Measurements from ENCODE around the gene TRMT2A.
A peak's percentile ranks its signal among the peaks of the same experiment; 100 is the strongest.

TRMT2A gene

GRCh38 chr22:20135265-20135664 is 18.2 kb upstream of the TRMT2A start:
- Histone ChIP-seq H3K4me1 (no peaks in the 10 kb centered on the region), H3K9me3 (no peaks in the 10 kb centered on the region), H3K4me3 (no peak overlapping the region), H3K36me3 (replicated peaks) (no peaks in the 10 kb centered on the region), H3K27me3 (ENCODE audit: low read depth) (no peaks in the 10 kb centered on the region)
- no peak for DNase-seq (ENCODE audit: low spot score in 2 of 2)
- in situ Hi-C loops (cut with MboI; ENCODE audit: low sequenced_read_pairs): no loop called here

DNA sequence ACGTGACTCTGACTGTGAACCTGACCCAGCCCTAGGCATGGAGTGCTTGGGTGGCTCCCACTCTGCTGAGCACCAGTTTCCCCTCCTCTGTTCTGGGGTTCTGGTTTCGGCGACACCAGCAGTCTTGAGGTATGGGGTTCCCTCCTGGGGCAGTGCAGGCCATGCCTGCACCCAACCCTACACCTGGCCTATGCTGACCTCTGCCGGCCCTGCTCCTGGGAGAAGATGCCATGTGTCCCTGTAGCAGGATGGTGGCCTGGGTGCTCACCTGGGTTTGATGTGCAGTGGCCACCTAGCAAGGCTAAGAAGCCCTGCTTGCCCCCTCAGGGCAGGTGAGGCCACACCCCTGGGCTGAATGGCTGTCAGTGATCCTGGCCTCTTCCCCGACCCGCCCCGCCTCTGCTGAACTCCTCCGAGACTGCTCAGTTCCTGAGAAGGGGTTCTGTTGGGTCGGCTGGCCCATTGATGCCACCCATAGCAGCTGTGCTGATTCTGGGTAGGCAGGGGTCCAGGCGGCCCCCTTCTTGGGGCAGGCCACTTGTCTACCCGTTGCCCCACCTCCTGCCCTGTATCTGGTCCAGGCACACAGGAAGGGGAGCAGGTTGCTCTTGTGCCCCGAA is 17.0 kb upstream of the TRMT2A start:
- no peak for DNase-seq (ENCODE audit: low spot score in 2 of 2)
- Histone ChIP-seq H3K4me3 (no peak overlapping the region), H3K4me1 (no peaks in the 10 kb centered on the region), H3K36me3 (replicated peaks) (no peaks in the 10 kb centered on the region), H3K27me3 (ENCODE audit: low read depth) (no peaks in the 10 kb centered on the region), H3K9me3 (no peaks in the 10 kb centered on the region)
- in situ Hi-C loops (cut with MboI; ENCODE audit: low sequenced_read_pairs): no loop called here

DNA sequence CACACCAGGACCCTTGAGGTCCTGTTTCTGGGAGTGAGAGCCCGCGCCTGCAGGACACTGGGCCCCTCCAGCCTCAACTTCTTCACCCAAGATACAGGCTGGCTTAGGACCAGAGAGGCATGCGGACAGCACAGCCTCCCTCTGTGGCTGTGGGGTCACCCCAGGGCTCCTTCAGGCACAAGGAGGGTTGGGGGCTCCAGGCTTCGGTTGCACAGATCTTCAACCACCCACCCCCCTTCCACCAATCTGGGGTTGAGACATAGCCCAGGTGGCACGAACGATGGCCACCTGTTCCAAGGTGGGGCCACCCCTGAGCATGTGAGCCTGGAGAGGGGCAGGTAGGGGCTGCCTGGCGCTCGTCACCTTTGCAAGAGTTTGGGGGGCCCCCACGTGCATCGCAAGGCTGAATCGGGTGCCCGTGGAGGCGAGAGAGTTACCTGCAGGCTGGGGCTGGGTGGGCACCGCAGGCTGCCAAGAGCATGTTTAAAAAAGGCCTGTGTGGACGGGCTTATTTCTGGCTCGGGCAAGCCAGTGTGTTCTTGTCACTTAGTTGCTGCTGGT is 15.7 kb upstream of the TRMT2A start:
- H3K27me3 ChIP-seq (ENCODE audit: low read depth): no peaks in the 10 kb centered on the region
- H3K36me3 ChIP-seq (replicated peaks): peaks cover under 1% of the 10 kb centered on the region
- H3K4me3 ChIP-seq: peak overlapping the region; percentile 61
- H3K4me1 ChIP-seq: no peaks in the 10 kb centered on the region
- no peak for DNase-seq (ENCODE audit: low spot score in 2 of 2)
- H3K9me3 ChIP-seq: no peaks in the 10 kb centered on the region
- in situ Hi-C loops (cut with MboI; ENCODE audit: low sequenced_read_pairs): no loop called here

DNA sequence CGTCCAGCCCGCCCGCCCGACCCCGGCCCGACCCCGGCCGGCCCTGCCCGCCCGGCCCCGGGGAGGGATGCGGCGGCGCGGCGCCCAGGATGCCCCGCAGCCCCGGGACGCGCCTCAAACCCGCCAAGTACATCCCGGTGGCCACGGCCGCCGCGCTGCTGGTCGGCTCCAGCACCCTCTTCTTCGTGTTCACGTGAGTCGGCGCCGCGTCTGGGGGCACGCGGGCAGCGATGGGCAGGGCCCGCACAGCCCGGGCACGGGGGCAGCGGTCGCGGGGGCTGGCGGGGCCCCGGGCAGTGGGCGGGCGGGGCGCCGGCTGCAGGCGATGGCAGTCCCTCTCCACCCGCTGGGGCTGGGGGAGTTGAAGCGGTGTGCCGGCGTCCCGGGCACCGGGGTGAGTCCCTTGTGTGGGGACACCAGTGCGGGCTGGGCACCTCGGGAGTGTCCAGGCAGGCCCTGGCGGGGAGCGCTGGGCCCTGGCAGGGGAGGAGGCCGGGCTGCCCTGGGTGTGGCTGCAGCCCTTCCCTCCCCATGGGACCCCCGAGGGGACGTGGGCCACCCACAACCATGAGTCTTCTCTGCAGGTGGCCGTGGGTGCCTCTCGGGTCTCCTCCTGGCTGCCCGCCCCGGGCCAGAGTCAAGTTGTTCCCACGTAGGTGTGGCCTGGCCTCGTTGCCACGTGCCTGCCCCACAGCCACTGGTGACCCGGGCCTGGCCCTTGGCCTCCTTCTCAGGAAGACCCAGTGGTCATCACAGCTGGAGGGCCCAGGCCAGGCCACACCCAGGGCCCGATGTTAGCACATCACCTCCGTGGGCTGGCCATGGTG is 15.0 kb upstream of the TRMT2A start:
- Histone ChIP-seq H3K9me3 (no peaks in the 10 kb centered on the region), H3K36me3 (replicated peaks) (peaks cover 7% of the 10 kb centered on the region), H3K4me1 (no peaks in the 10 kb centered on the region), H3K4me3 (peak overlapping the region; percentile 61), H3K27me3 (ENCODE audit: low read depth) (no peaks in the 10 kb centered on the region)
- in situ Hi-C loops (cut with MboI; ENCODE audit: low sequenced_read_pairs): no loop called here
- peak in 1 of 2 experiments; percentile 29 for DNase-seq (ENCODE audit: low spot score in 2 of 2)

GRCh38 chr22:20131597-20131858 is 14.5 kb upstream of the TRMT2A start, which contains the start of gene ZDHHC8:
TSS of gene ZDHHC8 (plus strand) at chr22:20131804. CDS start at chr22:20131948, 144 bp downstream.
- Histone ChIP-seq H3K36me3 (replicated peaks) (peaks cover 10% of the 10 kb centered on the region), H3K4me3 (peak within 1 kb of the TSS; percentile 61), H3K9me3 (no peaks in the 10 kb centered on the region), H3K4me1 (no peaks in the 10 kb centered on the region), H3K27me3 (ENCODE audit: low read depth) (no peaks in the 10 kb centered on the region)
- DNase-seq (ENCODE audit: low spot score in 2 of 2): peak in 1 of 2 experiments; percentile 59
- in situ Hi-C loops (cut with MboI; ENCODE audit: low sequenced_read_pairs): no loop called here

GRCh38 chr22:20130731-20131596 is 13.9 kb upstream of the TRMT2A start:
- DNase-seq (ENCODE audit: low spot score in 2 of 2): peak; percentile 39 to 86
- Histone ChIP-seq H3K36me3 (replicated peaks) (peaks cover 16% of the 10 kb centered on the region), H3K9me3 (no peaks in the 10 kb centered on the region), H3K4me3 (peak overlapping the region; percentile 51), H3K4me1 (no peaks in the 10 kb centered on the region), H3K27me3 (ENCODE audit: low read depth) (no peaks in the 10 kb centered on the region)
- in situ Hi-C loops (cut with MboI; ENCODE audit: low sequenced_read_pairs): no loop called here

GRCh38 chr22:20130319-20130718 is 13.3 kb upstream of the TRMT2A start:
- Histone ChIP-seq H3K27me3 (ENCODE audit: low read depth) (no peaks in the 10 kb centered on the region), H3K9me3 (no peaks in the 10 kb centered on the region), H3K4me1 (no peaks in the 10 kb centered on the region), H3K4me3 (peak overlapping the region; percentile 51), H3K36me3 (replicated peaks) (peaks cover 23% of the 10 kb centered on the region)
- in situ Hi-C loops (cut with MboI; ENCODE audit: low sequenced_read_pairs): no loop called here
- no peak for DNase-seq (ENCODE audit: low spot score in 2 of 2)

GRCh38 chr22:20129747-20130014 is 12.7 kb upstream of the TRMT2A start:
- Histone ChIP-seq H3K9me3 (no peaks in the 10 kb centered on the region), H3K4me1 (no peaks in the 10 kb centered on the region), H3K36me3 (replicated peaks) (peaks cover 29% of the 10 kb centered on the region), H3K27me3 (ENCODE audit: low read depth) (no peaks in the 10 kb centered on the region), H3K4me3 (no peak overlapping the region)
- no peak for DNase-seq (ENCODE audit: low spot score in 2 of 2)
- in situ Hi-C loops (cut with MboI; ENCODE audit: low sequenced_read_pairs): no loop called here

GRCh38 chr22:20128902-20129746 is 12.1 kb upstream of the TRMT2A start:
- Histone ChIP-seq H3K27me3 (ENCODE audit: low read depth) (no peaks in the 10 kb centered on the region), H3K4me1 (no peaks in the 10 kb centered on the region), H3K9me3 (no peaks in the 10 kb centered on the region), H3K36me3 (replicated peaks) (peaks cover 34% of the 10 kb centered on the region), H3K4me3 (no peak overlapping the region)
- peak; percentile 34 to 71 for DNase-seq (ENCODE audit: low spot score in 2 of 2)
- in situ Hi-C loops (cut with MboI; ENCODE audit: low sequenced_read_pairs): no loop called here

GRCh38 chr22:20128619-20128901 is 11.5 kb upstream of the TRMT2A start:
- Histone ChIP-seq H3K36me3 (replicated peaks) (peaks cover 40% of the 10 kb centered on the region), H3K27me3 (ENCODE audit: low read depth) (no peaks in the 10 kb centered on the region), H3K9me3 (no peaks in the 10 kb centered on the region), H3K4me3 (no peak overlapping the region), H3K4me1 (no peaks in the 10 kb centered on the region)
- in situ Hi-C loops (cut with MboI; ENCODE audit: low sequenced_read_pairs): no loop called here
- no peak for DNase-seq (ENCODE audit: low spot score in 2 of 2)

- in situ Hi-C loops (cut with MboI; ENCODE audit: low sequenced_read_pairs): no loop called here
- no peaks in the 10 kb centered on the region for H3K27me3 ChIP-seq (ENCODE audit: low read depth)
- H3K36me3 ChIP-seq (replicated peaks): peaks cover 43% of the 10 kb centered on the region
- DNase-seq (ENCODE audit: low spot score in 2 of 2): no peak
- no peaks in the 10 kb centered on the region for H3K9me3 ChIP-seq
- no peak overlapping the region for H3K4me3 ChIP-seq
- H3K4me1 ChIP-seq: no peaks in the 10 kb centered on the region
Observed at GRCh38 chr22:20127869-20128618, 11.0 kb upstream of the TRMT2A start.

DNA sequence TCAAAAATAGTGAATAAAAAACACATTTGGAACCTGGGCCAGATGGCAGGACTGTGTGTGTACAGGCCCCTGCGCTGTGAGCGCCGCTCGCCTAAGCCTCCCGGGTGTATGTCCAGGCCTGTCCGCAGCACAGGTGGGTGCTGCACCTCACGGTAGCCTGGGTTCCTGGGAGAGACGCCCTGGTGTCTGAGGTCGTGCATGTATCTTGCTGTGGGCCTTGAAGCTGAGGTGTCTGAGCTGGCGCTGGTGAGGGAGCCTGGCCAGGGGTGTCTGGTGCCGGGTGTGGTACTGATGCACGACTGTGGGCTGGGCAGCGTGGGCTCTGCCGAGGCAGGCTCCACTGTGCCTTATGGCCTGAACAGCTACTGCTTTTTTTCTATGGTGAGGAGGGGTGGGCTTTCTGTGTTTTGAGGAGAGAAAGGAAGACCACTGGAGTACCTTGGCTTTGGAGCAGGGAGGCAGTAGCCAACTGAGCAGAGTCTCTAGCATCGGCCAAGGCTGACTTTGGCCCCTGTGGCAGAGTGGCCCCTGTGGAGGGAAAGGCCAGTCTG is 10.4 kb upstream of the TRMT2A start:
- no peak for DNase-seq (ENCODE audit: low spot score in 2 of 2)
- Histone ChIP-seq H3K27me3 (ENCODE audit: low read depth) (no peaks in the 10 kb centered on the region), H3K9me3 (no peaks in the 10 kb centered on the region), H3K4me1 (no peaks in the 10 kb centered on the region), H3K4me3 (no peak overlapping the region), H3K36me3 (replicated peaks) (peaks cover 44% of the 10 kb centered on the region)
- in situ Hi-C loops (cut with MboI; ENCODE audit: low sequenced_read_pairs): no loop called here

All from HAP-1 (cell line).